ENCODE results near the gene IP6K2. TPM values are rescaled to one million over a fixed set of nuclear protein-coding genes. Genes with fewer than 3 reads are reported as not detected.

Gene IP6K2
- total and polyA plus RNA-seq, 2 of the 8 experiments (the other 6 are each of a cell fraction or from before 2014, with no cell fraction given): 95.8 to 144 TPM

DNA sequence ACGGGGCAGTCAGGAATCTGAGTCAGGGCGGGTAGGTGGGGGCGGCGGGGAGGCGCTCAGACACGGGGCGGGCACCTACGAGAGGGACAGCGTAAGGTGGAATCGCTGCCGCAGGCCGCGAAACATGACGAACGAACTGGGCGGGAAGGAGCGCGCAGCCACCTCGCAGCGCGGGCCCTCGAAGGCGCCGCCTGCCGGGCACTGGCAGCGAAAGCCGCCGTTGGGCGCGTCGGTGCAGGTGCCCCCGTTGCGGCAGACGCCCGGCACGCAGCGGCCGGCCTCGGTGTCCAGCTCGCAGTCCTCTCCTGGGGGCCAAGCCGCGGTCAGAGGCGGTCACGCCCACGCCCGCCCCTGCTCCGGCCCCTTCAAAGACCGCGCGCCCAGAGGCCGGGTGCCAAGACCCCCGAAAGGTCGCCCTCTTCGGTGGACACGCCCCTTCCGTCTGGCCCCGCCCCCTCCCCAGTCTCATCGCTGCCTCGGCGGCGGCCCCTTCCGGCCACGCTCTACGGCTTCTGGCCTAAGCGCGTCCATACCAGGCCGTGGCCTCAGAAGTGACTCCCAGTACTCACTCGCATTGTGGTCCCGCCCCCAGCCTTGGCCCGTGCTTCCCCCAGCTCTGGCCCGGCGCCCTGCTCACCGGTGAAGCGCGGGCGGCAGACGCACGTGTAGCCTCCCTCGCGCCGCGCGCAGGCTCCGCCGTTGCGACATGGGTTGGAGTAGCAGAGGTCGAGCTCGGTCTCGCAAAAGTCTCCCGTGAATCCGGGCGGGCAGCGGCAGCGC, 60.8 kb downstream of the IP6K2 start (continued):
- TF ChIP-seq CHD7 (IDR thresholded peaks at IDR 0.05; ENCODE audit: insufficient replicate concordance, low read length) (no peak), E2F6 (IDR thresholded peaks at IDR 0.05) (peak; percentile 92), CTBP2 (IDR thresholded peaks at IDR 0.05; ENCODE audit: borderline replicate concordance, insufficient read depth, insufficient read length, low read length) (no peak), TAF7 (optimal IDR thresholded peaks at IDR 0.05; ENCODE audit: borderline replicate concordance, low read depth, low read length) (no peak), RNF2 (IDR thresholded peaks at IDR 0.05; ENCODE audit: borderline replicate concordance, low read depth, low read length, missing control alignments, poor library complexity, severe bottlenecking) (peak; percentile 54)
- TF ChIP-seq, protein P1, sequence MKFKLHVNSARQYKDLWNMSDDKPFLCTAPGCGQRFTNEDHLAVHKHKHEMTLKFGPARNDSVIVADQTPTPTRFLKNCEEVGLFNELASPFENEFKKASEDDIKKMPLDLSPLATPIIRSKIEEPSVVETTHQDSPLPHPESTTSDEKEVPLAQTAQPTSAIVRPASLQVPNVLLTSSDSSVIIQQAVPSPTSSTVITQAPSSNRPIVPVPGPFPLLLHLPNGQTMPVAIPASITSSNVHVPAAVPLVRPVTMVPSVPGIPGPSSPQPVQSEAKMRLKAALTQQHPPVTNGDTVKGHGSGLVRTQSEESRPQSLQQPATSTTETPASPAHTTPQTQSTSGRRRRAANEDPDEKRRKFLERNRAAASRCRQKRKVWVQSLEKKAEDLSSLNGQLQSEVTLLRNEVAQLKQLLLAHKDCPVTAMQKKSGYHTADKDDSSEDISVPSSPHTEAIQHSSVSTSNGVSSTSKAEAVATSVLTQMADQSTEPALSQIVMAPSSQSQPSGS (IDR thresholded peaks at IDR 0.05; ENCODE audit: low read length): no peak
